Putamen (tissue), 1 donor: ENCODE results near the gene RDX.
"Not testable (repeated sequence)": the region's sequence is repeated elsewhere in the genome, so short reads cannot be mapped to it uniquely, and the experiment has no call there.

Source experiments
- DNase-seq: peaks from one replicate; pipeline ENCODE4 v3.0.0-alpha.2; 2016; ENCODE audit warnings: low spot score

The RDX gene

DNA sequence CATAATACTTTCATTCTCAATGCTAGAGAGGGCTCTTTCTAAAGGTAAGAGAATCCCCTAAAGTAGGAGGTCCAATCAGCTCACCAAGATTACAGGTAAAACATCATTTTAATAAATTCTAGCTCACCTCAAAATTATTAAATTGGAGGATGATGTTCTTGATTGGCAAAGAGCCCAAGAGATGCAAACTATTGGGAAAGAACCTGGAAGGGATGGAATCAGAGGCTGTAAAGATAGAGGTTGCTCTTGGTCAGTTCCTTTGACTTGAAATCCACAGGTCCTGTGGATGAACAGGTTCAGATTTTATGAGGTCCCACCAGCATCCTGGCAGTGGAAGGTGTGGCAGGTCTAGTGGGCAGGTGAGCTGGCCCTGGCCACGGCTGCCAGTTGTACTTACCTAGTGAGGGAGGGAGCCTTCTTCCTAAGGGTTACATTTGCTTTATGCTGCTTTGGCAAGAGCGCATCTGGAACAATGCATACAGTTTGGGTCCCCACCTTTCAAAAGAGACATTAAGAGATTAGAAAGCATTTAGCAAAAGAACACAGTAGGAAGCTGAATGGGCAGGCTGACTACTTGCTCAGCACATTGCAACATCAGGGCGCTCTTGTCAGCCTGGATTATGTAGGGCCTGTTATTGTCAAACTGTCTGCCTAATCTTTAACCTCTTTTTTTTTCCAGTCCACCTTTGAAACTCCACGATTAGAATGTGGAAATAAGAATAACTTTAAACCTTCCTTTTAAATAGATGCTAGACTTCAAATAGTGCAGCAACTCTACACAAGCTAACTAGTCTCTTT lies 97.0 kb downstream of the RDX start:
- DNase-seq, result no peak

DNA sequence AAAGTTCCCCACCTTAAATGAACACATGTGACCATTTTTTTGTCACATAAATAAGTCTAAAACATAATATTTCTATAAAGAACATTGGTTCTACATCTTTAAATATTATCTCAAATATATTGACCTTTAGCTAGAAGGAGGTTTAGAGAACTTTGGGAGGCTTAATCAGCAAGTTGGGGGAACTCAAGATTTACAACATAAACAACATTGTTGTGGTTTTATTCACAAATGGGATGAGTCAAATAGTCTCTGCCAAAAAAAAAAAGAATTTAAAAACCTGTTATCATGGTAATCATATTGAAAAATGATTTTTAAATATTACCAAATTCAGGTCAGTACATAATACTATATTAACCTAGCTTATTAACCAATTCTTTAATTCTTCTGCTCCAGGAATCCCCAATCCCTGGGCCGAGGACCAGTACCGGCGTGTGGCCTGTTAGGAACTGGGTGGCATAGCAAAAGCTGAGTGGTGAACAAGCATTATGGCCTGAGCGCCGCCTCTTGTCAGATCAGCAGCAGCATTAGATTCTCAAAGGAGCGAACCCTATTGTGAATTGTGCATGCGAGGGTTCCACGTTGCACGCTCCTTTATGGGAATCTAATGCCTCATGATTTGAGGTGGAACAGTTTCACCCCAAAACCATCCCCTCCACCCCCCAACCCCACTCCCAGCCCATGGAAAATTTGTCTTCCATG lies 98.2 kb downstream of the RDX start:
- DNase-seq, result no peak

GRCh38 chr11:110196884-110197420 lies 99.5 kb downstream of the RDX start:
- no peak for DNase-seq

GRCh38 chr11:110196241-110196754 lies 100.1 kb downstream of the RDX start:
- DNase-seq, result no peak

DNA sequence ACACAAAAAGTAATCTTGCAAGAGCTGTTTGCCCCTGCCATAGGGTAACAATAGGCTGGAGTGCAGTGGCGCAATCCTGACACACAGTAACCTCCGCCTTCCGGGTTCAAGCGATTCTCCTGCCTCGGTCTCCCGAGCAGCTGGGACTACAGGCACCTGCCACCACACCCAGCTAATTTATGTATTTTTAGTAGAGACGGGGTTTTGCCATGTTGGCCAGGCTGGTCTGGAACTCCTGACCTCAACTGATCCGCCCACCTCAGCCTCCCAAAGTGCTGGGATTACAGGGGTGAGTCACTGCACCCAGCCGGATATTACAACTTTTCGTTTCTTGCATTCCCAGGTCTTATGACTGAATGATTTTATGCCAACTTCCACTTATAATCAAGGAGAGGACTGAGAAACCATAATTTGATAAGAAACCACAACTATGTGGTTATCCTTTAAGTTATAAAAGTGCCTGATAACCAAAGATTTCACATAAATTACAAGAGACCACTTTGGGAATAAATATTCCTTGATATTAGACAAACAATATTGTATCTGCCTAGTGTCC lies 102.1 kb downstream of the RDX start:
- not testable (repeated sequence) for DNase-seq

DNA sequence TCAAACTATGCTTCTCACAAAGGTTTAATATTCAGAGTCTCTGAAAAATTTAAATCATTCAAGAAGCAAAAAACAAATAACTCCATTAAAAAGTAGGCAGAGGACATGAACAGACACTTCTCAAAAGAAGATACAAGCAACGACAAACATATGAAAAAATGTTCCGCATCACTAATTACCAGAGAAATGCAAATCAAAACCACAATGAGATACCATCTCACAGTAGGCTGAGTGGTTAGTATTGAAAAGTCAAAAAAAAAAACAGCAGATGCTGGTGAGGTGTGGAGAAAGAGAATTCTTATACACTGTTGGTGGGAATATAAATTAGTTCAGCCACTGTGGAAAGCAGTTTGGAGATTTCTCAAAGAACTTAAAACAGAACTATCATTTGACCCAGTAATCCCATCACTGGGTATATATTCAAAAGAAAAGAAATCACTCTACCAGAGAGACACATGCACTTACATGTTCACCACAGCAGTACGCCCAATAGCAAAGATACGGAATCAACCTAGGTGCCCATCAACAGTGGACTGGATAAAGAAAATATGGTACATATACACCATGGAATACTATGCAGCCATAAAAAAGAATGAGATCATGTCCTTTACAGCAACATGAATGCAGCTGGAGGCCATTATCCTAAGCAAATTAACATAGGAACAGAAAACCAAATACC lies 103.7 kb downstream of the RDX start:
- not testable (repeated sequence) for DNase-seq

DNA sequence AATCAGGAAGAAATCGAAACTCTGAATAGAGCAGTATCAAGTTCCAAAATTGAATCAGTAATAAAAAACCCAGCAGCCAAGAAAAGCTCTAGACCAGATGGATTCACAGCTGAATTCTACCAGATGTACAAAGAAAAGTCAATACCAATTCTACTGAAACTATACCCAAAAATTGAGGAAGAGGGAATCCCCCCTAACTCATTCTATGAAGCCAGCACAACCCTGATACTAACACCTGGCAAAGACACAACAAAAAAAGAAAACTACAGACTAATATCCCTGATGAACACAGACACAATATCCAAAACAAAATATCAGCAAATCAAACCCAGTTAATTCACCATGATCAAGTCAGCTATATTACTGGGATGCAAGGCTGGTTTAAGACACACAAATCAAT lies 105.5 kb downstream of the RDX start:
- no peak for DNase-seq

GRCh38 chr11:110187731-110188130 lies 108.7 kb downstream of the RDX start:
- DNase-seq, result no peak

GRCh38 chr11:110186867-110187266 lies 109.5 kb downstream of the RDX start:
- no peak for DNase-seq

DNA sequence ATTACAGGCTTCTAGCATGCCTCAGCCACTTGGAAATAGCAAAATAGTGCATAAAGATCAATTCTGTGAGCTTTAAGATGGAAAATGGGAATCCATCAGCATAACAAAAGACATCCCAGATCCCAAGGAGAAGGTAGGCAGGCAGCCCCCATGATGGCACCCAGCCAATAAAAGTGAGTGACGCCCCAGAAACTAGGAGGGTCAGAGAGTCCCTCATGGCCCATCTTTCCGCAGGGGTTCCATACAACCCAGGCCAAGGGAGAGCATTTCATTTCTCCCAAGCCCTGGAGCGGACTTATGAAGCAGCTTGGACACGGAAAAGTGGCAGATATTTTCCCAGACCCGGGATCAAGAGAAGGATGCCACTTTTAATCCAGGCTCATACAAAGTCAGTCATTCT lies 110.0 kb downstream of the RDX start:
- DNase-seq, result no peak

- DNase-seq, result no peak
Observed at GRCh38 chr11:110185599-110185998, 110.8 kb downstream of the RDX start.

GRCh38 chr11:110185121-110185591 lies 111.3 kb downstream of the RDX start:
- DNase-seq, result peak; percentile 28

- no peak for DNase-seq
Observed at GRCh38 chr11:110184456-110184855, 112.0 kb downstream of the RDX start.

DNA sequence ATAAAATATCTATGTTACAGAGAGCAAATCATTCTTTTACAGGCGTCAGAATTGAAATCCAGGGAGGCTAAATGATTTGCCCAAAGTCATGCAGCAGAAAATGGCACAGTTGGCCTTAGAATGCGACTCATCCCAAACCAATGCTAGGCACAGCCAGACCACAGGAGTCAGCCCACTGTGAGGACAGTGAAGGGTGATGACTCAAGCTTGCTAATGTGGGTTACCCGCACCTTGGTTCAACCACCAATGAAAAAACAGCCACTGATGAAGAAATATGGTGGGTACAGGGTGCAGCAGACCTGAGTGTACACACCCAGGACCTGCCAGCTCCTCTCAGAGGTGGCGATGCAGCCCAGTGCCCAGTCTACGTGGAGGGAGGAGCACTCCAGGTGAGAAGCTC lies 113.5 kb downstream of the RDX start:
- DNase-seq, result no peak

DNA sequence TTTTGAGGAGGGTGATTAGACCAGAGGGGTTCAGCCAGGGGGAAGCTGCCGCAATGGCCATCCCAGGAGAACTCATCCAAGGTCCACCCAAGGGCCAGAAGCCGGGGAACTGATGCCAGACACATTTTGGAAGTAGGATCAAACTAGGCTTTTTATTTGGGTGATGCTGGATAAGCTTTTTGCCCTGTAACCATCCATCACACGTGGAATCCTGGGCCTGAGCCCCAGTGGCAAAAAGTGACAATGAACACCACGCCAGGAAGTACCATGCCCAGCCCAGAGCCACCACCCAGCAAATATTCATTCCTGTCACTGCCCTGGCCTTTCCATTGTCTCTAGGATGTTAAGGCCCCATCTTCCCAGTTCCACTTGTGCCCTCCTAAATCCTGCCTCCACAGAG lies 117.3 kb downstream of the RDX start:
- DNase-seq, result no peak

- DNase-seq, result no peak
Observed at GRCh38 chr11:110177086-110177456, 119.3 kb downstream of the RDX start.

- no peak for DNase-seq
Observed at GRCh38 chr11:110176366-110177085, 119.9 kb downstream of the RDX start.

DNA sequence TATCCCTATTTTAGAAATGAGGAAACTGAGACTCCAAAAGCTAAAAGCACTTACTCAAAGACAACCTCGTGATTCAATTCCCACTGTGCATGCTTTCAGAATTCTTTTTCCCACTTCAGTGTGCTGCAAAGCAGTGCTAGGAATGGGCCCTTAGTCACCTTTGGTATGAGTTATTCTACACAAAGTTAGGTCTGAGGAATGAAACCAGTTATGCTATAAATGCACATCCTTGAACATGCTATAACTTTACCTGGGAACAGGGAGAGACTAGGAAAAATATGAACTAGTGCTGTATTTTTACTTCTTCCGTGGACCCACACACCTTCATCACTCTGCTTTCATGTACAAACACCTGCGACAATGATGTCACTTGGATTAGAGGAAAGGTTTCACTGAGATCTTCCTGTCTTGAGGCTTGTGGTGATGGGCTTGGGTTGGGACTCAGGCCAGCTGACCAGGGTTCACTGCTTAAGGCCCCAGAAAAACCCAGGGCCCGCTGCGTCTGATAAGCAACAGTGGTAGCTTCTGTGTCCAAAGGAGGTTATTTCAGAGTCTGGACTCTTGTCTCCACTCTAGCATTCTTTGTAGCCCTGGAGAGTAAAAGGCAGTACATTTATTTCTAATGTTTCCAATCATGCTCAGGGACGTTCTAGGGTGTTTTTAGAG lies 121.6 kb downstream of the RDX start:
- no peak for DNase-seq

- DNase-seq, result peak; percentile 52
Observed at GRCh38 chr11:110173811-110174644, 122.4 kb downstream of the RDX start.
